Stimulated activated effector memory CD8-positive, alpha-beta T cell treated with anti-CD3 and anti-CD28 coated beads, Interleukin-12 subunit alpha, Interleukin-12 subunit beta, amount 100 ng/mL, for 72 hours (primary cell): Measurements from ENCODE around the gene SCGB1D1.

Source experiments
- ATAC-seq: fragments of 150-1000 bp; cut with Tn5 transposase; 2 replicates; pipeline ENCODE4 v1.10.0; 2021
- DNase-seq, 2 donors: peaks; one replicate each; pipeline ENCODE4 v3.0.0; 2021 to 2022; ENCODE audit warnings: low spot score in 2 of 2
- H3K27ac Mint-ChIP-seq: one replicate; pipeline ENCODE4 v1.8.0; 2022; ENCODE audit warnings: mild to moderate bottlenecking, mixed read lengths
- H3K36me3 Mint-ChIP-seq: one replicate; pipeline ENCODE4 v1.8.0; 2022; ENCODE audit warnings: mild to moderate bottlenecking, mixed read lengths
- H3K4me1 Mint-ChIP-seq: one replicate; pipeline ENCODE4 v1.8.0; 2022; ENCODE audit warnings: mixed read lengths
- H3K4me3 Mint-ChIP-seq: one replicate; pipeline ENCODE4 v1.8.0; 2022; ENCODE audit warnings: mild to moderate bottlenecking, mixed read lengths
- H3K9me3 Mint-ChIP-seq: one replicate; pipeline ENCODE4 v1.8.0; 2022; ENCODE audit warnings: mixed read lengths

The SCGB1D1 gene, protein sequence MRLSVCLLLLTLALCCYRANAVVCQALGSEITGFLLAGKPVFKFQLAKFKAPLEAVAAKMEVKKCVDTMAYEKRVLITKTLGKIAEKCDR

GRCh38 chr11:62190011-62190410, at the start of gene SCGB1D1:
Gene SCGB1D1 (plus strand): TSS chr11:62190216. CDS start chr11:62190285, 69 bp downstream.
- ATAC-seq (no peak), DNase-seq (no peak)
- no peaks in the 10 kb centered on the region for H3K4me1 Mint-ChIP-seq
- no peaks in the 10 kb centered on the region for H3K9me3 Mint-ChIP-seq
- no peaks in the 10 kb centered on the region for H3K36me3 Mint-ChIP-seq
- H3K4me3 Mint-ChIP-seq: no peak within 1 kb of the TSS
- no peak within 1 kb of the TSS for H3K27ac Mint-ChIP-seq

DNA sequence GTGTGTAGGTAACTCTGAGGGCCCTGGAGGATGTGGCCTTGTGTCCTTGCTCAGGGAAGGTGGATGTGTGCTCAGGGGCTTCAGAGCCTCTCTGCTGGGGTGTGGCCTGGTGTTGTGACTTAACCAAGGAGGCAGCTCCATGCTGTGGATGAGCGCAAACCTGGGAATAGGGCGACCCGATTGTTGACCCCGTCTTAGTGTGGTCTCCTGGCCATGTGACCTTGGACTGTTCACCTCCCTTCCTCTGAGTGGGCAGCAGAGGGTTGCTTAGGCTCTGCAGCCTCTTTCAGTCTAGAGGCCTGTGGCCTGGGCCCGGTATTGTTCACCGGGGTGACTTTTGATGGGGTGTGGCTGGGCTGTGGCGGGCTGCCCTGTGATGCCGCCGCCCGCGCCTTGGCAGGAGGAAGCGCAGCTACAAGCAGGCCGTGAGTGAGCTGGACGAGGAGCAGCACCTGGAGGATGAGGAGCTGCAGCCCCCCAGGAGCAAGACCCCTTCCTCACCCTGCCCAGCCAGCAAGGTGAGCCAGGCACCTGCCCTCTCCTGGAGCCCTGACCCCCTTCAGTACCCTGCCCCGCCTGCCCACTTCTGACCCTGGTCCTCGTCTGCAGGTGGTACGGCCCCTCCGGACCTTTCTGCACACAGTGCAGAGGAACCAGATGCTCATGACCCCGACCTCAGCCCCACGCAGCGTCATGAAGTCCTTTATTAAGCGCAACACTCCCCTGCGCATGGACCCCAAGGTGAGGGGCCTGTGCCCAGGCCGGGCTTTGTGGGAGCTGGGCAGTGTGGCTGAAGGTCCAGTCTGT, 49.5 kb upstream of the SCGB1D1 start:
- H3K9me3 Mint-ChIP-seq: no peaks in the 10 kb centered on the region
- DNase-seq: no peak
- no peaks in the 10 kb centered on the region for H3K4me1 Mint-ChIP-seq
- no peak for ATAC-seq
- no peak overlapping the region for H3K4me3 Mint-ChIP-seq
- peaks cover 32% of the 10 kb centered on the region for H3K36me3 Mint-ChIP-seq
- no peak overlapping the region for H3K27ac Mint-ChIP-seq

DNA sequence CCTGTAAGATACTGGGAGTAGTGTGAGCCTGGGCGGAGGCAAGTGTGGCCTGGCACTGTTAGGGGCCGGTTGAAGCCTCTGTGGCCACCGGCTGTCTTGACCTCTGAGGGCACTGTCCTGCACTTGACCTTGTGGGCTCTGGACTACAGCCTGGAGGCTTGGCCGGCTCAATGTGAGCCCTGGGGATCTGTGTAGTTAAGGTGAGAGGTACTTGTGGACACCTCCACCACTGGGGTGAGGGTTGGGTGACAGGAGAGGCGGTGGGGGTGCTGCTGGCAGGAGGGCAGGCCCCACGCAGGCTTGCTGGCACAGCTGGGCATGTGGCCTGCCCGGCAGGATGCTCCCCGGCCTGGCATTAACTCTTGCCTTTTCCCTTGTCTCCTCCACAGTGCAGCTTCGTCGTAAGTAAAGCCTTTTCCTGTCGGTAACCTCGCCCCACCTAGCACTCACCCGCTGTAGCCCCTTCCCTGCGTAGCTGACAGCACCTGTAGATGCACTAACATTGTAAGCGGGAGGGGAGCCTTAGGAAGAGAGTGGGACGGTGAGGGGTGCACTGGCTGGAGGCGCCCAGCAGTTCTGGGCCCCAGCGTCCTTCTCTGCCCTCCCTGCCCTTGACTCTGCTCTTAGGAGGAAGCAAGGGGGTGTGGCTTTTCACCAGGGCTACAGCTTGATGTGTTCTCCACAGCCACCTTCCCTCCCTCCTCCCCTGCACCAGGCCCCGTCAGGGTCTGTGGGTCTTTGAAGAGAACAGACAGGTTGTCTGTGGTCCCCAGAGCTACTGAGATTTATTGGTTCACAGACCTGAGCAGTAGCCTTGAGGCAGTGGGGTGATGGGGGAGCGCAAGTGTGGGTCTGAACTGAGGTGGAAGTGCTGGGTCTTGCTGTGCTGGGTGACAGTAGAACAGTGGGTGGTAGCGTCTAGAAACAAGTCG, 48.6 kb upstream of the SCGB1D1 start:
- DNase-seq: no peak
- H3K36me3 Mint-ChIP-seq: peaks cover 28% of the 10 kb centered on the region
- no peak for ATAC-seq
- H3K4me1 Mint-ChIP-seq: peaks cover 2% of the 10 kb centered on the region
- no peak overlapping the region for H3K27ac Mint-ChIP-seq
- no peak overlapping the region for H3K4me3 Mint-ChIP-seq
- H3K9me3 Mint-ChIP-seq: no peaks in the 10 kb centered on the region

- Mint-ChIP-seq H3K36me3 (peaks cover 34% of the 10 kb centered on the region), H3K4me3 (no peak overlapping the region)
Measured at GRCh38 chr11:62142043-62142375, 48.0 kb upstream of the SCGB1D1 start.

GRCh38 chr11:62142921-62143320, 47.1 kb upstream of the SCGB1D1 start:
- peaks cover 43% of the 10 kb centered on the region for H3K36me3 Mint-ChIP-seq
- H3K27ac Mint-ChIP-seq: no peak overlapping the region
- no peaks in the 10 kb centered on the region for H3K9me3 Mint-ChIP-seq
- no peak overlapping the region for H3K4me3 Mint-ChIP-seq
- no peak for DNase-seq
- no peak for ATAC-seq
- peaks cover 6% of the 10 kb centered on the region for H3K4me1 Mint-ChIP-seq

More at GRCh38 chr11:62142043-62142375, 48.0 kb upstream of the SCGB1D1 start:
- no peak overlapping the region for H3K27ac Mint-ChIP-seq
- H3K4me1 Mint-ChIP-seq: peaks cover 6% of the 10 kb centered on the region
- DNase-seq (no peak), ATAC-seq (no peak)
- no peaks in the 10 kb centered on the region for H3K9me3 Mint-ChIP-seq

- H3K4me3 Mint-ChIP-seq: no peak overlapping the region
- DNase-seq: no peak
- no peaks in the 10 kb centered on the region for H3K9me3 Mint-ChIP-seq
- H3K27ac Mint-ChIP-seq: no peak overlapping the region
- H3K4me1 Mint-ChIP-seq: peaks cover 6% of the 10 kb centered on the region
- peaks cover 46% of the 10 kb centered on the region for H3K36me3 Mint-ChIP-seq
- no peak for ATAC-seq
Measured at GRCh38 chr11:62143727-62144126, 46.3 kb upstream of the SCGB1D1 start.

GRCh38 chr11:62144641-62145255, 45.3 kb upstream of the SCGB1D1 start:
- Mint-ChIP-seq H3K27ac (peak overlapping the region; percentile 79), H3K4me1 (peaks cover 6% of the 10 kb centered on the region), H3K9me3 (no peaks in the 10 kb centered on the region), H3K4me3 (no peak overlapping the region), H3K36me3 (peaks cover 56% of the 10 kb centered on the region)
- no peak for ATAC-seq
- DNase-seq: no peak

- peaks cover 60% of the 10 kb centered on the region for H3K36me3 Mint-ChIP-seq
- no peak overlapping the region for H3K4me3 Mint-ChIP-seq
- ATAC-seq (no peak), DNase-seq (no peak)
- no peaks in the 10 kb centered on the region for H3K9me3 Mint-ChIP-seq
- H3K27ac Mint-ChIP-seq: peak overlapping the region; percentile 79
- peaks cover 6% of the 10 kb centered on the region for H3K4me1 Mint-ChIP-seq
Measured at GRCh38 chr11:62145261-62145871, 44.6 kb upstream of the SCGB1D1 start.

DNA sequence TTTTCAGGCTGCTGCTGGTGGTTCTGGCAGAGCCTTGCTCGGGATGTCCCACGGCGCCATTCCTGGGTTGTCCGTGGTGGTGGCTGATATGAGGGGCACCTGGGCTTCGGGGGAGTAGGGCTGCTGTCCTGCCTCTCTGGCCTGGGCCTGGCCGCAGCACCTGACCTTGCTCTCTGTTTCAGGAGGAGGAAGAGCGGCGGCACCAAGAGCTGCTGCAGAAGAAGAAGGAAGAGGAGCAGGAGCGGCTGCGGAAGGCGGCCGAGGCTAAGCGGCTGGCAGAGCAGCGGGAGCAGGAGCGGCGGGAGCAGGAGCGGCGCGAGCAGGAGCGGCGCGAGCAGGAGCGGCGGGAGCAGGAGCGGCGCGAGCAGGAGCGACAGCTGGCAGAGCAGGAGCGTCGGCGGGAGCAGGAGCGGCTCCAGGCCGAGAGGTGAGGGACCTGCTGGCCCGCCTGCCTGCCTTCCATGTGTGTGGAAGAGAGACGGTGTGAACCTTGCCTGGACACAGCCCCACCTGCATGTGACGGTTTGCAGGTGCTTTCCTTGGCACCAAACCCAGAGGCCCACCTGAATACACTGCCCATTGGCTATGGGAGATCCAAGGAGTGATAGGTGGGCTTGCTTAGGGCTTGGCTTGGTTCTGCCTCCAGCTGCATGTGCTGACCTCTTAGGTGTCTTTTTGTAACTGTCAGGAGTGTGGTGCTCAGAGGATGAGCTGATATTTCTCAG, 43.4 kb upstream of the SCGB1D1 start:
- H3K9me3 Mint-ChIP-seq: no peaks in the 10 kb centered on the region
- peaks cover 6% of the 10 kb centered on the region for H3K4me1 Mint-ChIP-seq
- H3K27ac Mint-ChIP-seq: peak overlapping the region; percentile 34
- DNase-seq (no peak), ATAC-seq (no peak)
- H3K36me3 Mint-ChIP-seq: peaks cover 68% of the 10 kb centered on the region
- no peak overlapping the region for H3K4me3 Mint-ChIP-seq

GRCh38 chr11:62147545-62147944, 42.5 kb upstream of the SCGB1D1 start:
- Mint-ChIP-seq H3K9me3 (no peaks in the 10 kb centered on the region), H3K27ac (no peak overlapping the region), H3K4me3 (no peak overlapping the region), H3K4me1 (peaks cover 6% of the 10 kb centered on the region), H3K36me3 (peaks cover 66% of the 10 kb centered on the region)
- no peak for ATAC-seq
- no peak for DNase-seq

- DNase-seq (no peak), ATAC-seq (no peak)
- peaks cover 71% of the 10 kb centered on the region for H3K36me3 Mint-ChIP-seq
- H3K4me3 Mint-ChIP-seq: no peak overlapping the region
- no peaks in the 10 kb centered on the region for H3K9me3 Mint-ChIP-seq
- H3K27ac Mint-ChIP-seq: no peak overlapping the region
- peaks cover 6% of the 10 kb centered on the region for H3K4me1 Mint-ChIP-seq
Measured at GRCh38 chr11:62148271-62148980, 41.6 kb upstream of the SCGB1D1 start.

- Mint-ChIP-seq H3K9me3 (no peaks in the 10 kb centered on the region), H3K36me3 (peaks cover 70% of the 10 kb centered on the region), H3K4me1 (peaks cover 6% of the 10 kb centered on the region), H3K4me3 (no peak overlapping the region), H3K27ac (no peak overlapping the region)
- ATAC-seq (peak; percentile 17), DNase-seq (no peak)
Measured at GRCh38 chr11:62149986-62150886, 39.8 kb upstream of the SCGB1D1 start.
